Hindlimb muscle (tissue), 1 donor: ENCODE measurements around the gene TP63. TPM values are rescaled to one million over a fixed set of nuclear protein-coding genes. Genes with fewer than 3 reads are reported as not detected.

Experiments used
- DNase-seq: peaks from one replicate; pipeline ENCODE4 v3.0.0-alpha.2; 2013
- polyA plus RNA-seq: library from polyadenylated mRNA; unstranded; fragments of 120-200 nt; gene quantifications from one replicate; pipeline ENCODE4 v1.2.1, GENCODE V29; 2013; ENCODE audit not compliant: insufficient read length

Gene TP63
- polyA plus RNA-seq, 1 donor, result 17.1 TPM

DNA sequence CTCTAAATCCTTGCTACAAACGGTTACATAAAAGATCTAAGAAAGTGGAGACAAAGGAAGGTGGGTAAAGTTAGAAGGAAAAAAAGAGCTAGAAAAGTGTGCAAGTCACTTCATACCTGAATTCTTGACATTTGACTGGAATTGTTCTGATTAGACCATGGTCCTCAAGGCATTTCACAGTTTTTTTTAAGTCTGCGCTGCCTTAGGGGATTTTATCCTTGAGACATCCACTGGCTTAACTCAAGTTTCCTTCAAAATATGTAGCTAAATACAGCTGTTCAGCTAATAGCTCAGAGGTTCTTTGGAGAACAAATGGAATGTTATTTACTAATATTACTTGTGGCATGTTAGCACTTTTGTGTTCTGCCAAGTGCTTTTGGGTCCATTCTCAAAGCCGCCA, 236.9 kb downstream of the TP63 start:
- no peak for DNase-seq

GRCh38 chr3:189869165-189869564, 238.0 kb downstream of the TP63 start:
- DNase-seq, result no peak

DNA sequence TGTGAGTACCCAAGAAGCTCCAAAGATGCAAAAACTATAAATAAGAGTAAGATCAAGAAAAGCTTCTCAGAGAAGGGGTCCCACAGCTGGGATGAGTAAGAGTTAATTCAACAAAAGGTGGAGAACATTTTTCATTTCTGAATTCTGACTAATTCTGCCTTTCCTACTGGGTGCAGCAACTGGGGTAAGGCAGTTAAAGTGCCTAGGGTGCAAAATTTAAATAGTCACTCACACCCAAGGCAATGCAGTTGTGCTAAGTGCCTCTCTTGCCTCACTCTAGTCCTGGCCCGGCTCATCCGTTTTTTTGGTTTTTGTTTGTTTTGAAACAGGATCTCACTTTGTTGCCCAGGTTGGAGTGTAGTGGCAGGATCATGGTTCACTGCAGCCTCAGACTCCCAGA, 240.2 kb downstream of the TP63 start:
- no peak for DNase-seq

DNA sequence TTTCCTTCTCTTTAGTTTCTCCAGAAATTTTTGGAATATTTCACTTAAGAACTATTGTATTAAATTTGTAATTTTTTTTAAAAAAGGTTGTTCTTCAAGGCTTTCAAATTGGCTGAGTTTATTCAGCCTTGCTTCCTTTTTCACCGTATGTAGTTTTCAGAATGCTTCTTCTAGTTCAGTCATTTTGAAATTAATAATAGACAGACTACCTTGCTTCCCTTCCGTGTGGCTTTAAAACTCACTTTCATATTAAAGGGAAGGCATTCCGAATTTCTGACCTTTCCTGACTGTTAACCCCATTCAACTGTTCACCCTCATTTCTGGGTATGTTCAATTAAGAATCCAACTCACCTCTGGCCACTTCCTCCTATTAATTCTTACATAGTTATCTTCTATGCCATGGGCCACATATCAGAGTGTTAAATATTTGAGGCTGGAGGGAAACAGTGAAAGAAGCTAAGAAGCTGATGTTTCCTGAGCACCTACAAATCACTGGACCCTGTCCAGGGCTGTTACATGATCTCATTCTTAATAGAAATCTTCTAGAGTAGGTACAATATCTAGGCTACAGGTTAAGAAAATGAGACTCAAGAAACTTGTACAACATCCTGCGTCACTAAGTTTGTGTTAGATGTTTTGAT, 252.0 kb downstream of the TP63 start:
- no peak for DNase-seq

DNA sequence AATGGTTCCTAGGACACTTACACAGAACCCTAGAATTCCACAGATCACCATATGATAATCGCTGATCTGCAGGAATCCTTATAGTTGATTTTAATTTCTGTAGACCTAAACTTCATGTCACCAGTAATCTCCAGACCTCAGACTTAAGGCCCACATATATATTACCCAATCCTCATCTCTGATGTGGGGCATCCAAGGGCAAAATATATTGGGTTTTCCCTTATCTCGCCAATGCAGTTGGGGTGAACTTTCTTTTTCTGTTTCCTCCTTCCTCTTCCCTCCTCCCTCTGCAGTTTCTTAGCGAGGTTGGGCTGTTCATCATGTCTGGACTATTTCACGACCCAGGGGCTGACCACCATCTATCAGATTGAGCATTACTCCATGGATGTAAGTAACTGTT, 259.3 kb downstream of the TP63 start:
- no peak for DNase-seq

- no peak for DNase-seq
These were observed 265.3 kb downstream of the TP63 start for GRCh38 chr3:189896533-189896932.

GRCh38 chr3:189897406-189897805, 266.2 kb downstream of the TP63 start:
- no peak for DNase-seq

GRCh38 chr3:189898559-189899153, 267.5 kb downstream of the TP63 start:
- no peak for DNase-seq

- no peak for DNase-seq
These were observed 268.0 kb downstream of the TP63 start for GRCh38 chr3:189899186-189899585.

- DNase-seq, result no peak
These were observed 269.4 kb downstream of the TP63 start for GRCh38 chr3:189900578-189900977.

DNA sequence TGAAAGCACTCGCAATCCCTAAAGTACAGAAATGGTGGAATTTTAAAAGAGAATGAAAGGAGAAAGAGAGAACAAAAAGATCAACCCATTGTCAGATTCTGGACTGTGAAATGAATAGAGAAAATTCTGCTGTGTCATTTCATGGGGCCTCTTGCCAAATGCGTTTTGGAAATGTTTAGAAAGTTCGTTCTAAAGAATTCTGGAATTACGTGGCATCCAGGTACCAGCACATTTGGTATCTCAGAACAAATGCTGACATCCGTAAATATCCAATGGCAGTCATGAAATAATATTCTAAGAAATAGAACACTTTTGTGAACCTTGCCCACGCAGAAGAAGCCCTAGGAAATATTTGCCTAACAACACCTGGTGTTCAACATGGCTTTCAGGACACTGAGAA, 270.3 kb downstream of the TP63 start:
- no peak for DNase-seq

DNA sequence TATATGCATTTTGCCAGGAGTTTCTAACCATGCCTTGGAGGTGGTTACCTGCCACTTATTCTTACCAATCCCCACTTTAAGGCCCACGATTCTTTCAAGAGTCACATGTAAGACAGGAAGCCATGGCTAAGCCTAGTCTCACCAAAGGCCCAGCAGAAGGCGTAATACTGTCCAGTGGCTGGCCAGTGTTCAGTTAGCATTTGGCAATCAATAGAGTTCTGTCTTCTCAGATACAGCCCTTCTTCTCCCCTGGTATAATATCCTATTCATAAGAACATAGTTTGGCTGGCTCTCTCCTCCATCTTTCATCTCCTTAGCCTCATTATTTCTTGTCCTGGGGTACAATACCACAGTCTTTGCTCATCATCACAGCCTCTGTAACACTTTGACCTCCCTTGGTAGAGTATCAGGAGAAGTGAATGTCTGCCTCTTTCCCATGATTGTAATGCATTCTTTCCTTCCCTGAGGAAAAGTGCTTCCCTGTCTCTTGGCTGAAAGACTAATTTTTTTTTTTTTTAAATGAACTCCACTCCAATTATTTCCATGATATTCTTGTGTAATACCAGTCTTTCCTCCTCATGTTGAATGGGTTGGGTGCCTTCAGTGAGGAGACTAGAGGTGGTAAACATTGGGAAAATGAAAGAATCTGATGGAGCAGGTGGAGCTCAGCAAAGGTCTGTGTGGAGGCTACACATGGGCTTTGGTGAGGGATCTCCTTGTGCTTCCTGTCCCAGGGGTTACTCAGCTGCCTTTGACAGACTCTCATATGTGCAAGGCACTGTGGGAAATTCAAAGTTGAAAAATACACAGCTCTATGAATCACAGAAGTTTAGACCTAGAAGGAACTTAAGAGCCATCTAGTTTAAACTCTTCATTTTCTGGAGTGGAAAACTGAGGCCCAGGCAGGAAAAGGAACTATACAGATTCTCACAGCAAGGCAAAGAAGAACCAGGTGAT, 271.3 kb downstream of the TP63 start:
- DNase-seq, result no peak

- no peak for DNase-seq
These were observed 272.5 kb downstream of the TP63 start for GRCh38 chr3:189903562-189904250.

DNA sequence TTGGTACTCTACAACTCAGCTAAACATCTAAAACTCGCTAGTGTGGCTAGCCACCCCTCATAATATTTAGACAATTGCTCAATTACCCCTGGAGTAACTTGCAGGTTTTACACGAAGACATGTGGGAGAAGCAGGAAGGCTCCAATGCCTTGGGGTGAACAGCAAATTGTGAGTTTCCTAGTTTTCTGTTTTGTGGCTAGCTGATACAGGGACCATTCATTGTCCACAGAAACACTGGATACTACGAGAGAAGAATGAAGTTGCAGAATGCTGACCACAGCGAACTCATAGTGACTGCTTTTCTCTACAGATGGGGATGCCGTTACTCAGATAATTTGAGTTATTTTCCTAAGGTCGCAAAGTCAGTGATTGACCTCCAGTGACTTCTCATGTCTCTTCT, 276.6 kb downstream of the TP63 start:
- no peak for DNase-seq

DNA sequence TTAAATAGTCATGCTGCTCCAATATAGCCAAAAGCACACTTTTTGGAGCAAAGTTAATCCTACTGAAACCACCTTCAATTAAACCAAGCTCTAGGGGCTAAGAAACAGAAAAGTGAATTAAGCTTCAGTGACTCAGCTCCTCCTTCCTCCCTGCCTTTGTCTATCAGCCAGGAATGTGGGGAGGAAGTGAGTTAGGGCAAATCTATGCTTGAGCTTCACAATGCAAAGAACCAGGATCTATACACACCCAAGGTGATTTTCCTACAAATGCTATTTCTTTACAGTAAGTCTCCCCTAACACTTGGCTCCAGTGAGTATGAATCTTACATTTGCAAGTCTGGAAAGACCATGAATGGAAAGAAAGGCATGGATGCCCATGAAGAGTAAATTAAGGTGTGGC, 277.5 kb downstream of the TP63 start:
- DNase-seq, result no peak

GRCh38 chr3:189909139-189909538, 277.9 kb downstream of the TP63 start:
- DNase-seq, result no peak

DNA sequence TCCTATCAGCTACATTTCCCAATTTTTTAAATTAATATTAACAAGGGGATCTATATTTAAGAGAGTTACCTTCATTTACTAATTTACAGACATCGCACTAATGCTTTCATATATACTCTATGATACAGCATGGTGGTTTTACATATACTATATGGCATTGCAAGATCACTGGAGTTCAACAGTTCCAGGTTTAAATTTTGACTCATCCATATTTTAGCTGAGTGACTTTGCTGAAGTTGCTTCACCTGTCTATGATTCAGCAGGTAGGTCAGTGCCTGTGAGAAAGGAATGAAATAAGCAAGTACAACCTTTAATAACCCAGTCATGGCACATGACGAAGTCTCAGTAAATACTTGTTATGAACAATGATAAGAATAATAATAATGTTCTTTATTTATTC, 278.4 kb downstream of the TP63 start:
- DNase-seq, result no peak

DNA sequence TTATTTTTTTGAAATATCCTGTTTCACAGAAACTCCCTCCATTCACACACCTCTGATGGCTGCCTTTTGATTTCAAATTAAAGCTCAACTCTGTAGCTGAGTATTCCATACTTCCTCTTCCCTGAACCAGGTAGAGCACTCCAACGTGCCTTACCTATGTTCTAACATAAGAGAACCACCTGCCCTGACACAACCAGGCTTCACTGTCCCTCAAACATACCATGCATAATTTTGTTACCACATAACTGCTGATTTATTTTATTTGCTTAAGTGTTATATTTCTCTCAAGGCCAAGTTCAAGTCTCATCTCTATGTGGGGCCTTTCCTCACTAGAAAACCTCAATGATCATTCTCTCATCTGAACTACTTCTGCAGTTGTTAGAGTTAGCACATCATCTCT, 279.8 kb downstream of the TP63 start:
- DNase-seq, result no peak

DNA sequence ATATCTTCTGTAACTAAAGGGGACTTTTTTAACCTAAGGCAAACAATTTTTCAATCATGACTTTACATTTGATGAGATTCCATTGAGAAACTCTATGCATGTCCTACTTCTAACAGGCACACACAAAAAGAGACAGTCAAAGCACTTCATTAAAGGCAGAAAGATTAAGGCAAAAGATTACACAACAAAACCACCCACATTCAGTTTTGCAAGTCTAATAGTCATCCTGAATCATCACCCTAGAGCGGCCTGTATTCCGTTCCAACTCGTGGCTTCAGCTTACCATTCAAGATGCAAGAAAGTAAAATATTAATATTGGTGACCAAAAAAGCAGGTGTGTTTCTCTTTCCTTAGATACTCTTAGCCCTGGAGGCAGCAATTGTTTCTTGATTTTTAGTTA, 283.6 kb downstream of the TP63 start:
- DNase-seq, result no peak

DNA sequence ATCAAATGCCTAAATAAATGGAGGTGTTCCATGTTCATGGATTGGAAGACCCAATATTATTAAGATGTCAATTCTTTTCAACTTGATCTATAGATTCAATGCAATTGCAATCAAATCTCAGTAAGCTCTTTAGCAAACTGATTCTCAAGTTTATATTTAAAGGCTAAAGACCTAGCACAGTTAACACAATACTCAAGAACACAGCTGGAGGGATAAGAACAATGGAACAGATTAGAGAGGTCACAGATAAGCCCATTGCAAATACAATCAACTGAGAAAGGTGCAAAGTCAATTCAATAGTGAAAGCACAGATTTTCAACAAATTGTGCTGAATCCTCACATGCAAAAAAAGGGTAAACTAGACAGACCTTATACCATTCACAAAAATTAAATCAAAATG, 290.6 kb downstream of the TP63 start:
- no peak for DNase-seq

- DNase-seq, result no peak
These were observed 297.0 kb downstream of the TP63 start for GRCh38 chr3:189927975-189928895.
